HCT116 (cell line): ENCODE data around the gene ABL1. TPM values are rescaled to one million over a fixed set of nuclear protein-coding genes. Genes with fewer than 3 reads are reported as not detected.
A peak's percentile ranks its signal among the peaks of the same experiment; 100 is the strongest.

Source experiments
- ATAC-seq: fragments of 200-7000 bp; cut with Tn5 transposase; 2 replicates; pipeline ENCODE4 v1.9.1; 2020; ENCODE audit warnings: mild to moderate bottlenecking, moderate library complexity
- BruUV-seq: library from RNA; stranded (reverse); fragments of 400-500 nt; replicated peaks from 2 replicates; lab custom pipeline; 2021; lab: Mats Ljungman, UMichigan
- CTCF ChIA-PET: fragments of 300-600 bp; sonication (Branson Sonifier 250); formaldehyde crosslinking; loops from one replicate; lab custom pipeline; 2021; ENCODE audit warnings: antibody characterized with exemption; lab: Charles Lee
- POLR2A ChIA-PET: fragments of 300-600, 350-600 bp; sonication (Branson Sonifier 250); formaldehyde crosslinking; loops from one replicate; lab custom pipeline; 2021; ENCODE audit warnings: antibody characterized with exemption; lab: Charles Lee
- RAD21 ChIA-PET, 2 experiments: fragments of 300-600 bp; sonication (Branson Sonifier 250); formaldehyde crosslinking; loops; one replicate each; lab custom pipeline; 2023; ENCODE audit warnings: low total read pairs in 2 of 2; ENCODE audit not compliant: uncharacterized antibody in 2 of 2, unreplicated experiment in 2 of 2, low non-redundant PET in 1 of 2; lab: Charles Lee
- DNase-seq: peaks from one replicate; pipeline ENCODE4 v3.0.0-alpha.2; 2010; ENCODE audit warnings: low read depth, low spot score
- H2AFZ ChIP-seq: fragments of 200-600 bp; shearing (Covaris generic), sonication (generic); 2 replicates; pipeline ENCODE4 v1.6.1; 2017; ENCODE audit warnings: low read depth, mixed run types, mixed read lengths, antibody characterized with exemption, low read length; ENCODE audit not compliant: poor library complexity, severe bottlenecking
- H3K27ac ChIP-seq: 2 replicates; pipeline ENCODE4 v1.5.1; 2012; ENCODE audit warnings: low read depth, low read length
- H3K27me3 ChIP-seq: fragments of 200-600 bp; sonication (generic); 2 replicates; pipeline ENCODE4 v1.6.1; 2016; ENCODE audit warnings: mixed run types, low read length, mixed read lengths; ENCODE audit not compliant: insufficient read depth
- H3K36me3 ChIP-seq, 2 experiments: fragments of 200-500 bp in 1 of 2; fragments of 200-600 bp in 1 of 2; sonication (Bioruptor generic) in 1 of 2; sonication (generic) in 1 of 2; 2 replicates each; pipeline versions ENCODE4 v1.5.1 to v1.6.1; 2014 to 2016; ENCODE audit warnings: low read length in 2 of 2, inconsistent platforms in 1 of 2, mixed read lengths in 1 of 2, mixed run types in 1 of 2; ENCODE audit not compliant: insufficient read depth in 2 of 2, control insufficient read depth in 1 of 2
- H3K4me1 ChIP-seq, 2 experiments: fragments of 200-600 bp in 1 of 2; sonication (generic) in 1 of 2; 2 replicates each; pipeline versions ENCODE4 v1.5.1 to v1.6.1; 2012 to 2017; ENCODE audit warnings: low read length in 2 of 2, inconsistent platforms in 1 of 2, mild to moderate bottlenecking in 1 of 2, mixed read lengths in 1 of 2, mixed run types in 1 of 2, moderate library complexity in 1 of 2; ENCODE audit not compliant: insufficient read depth in 2 of 2, control insufficient read depth in 1 of 2
- H3K4me2 ChIP-seq: fragments of 200-600 bp; sonication (generic); 2 replicates; pipeline ENCODE4 v1.6.1; 2017; ENCODE audit warnings: mixed run types, low read length, mixed read lengths
- H3K4me3 ChIP-seq, 2 experiments: fragments of 200-600 bp in 1 of 2; sonication (generic) in 1 of 2; replicated peaks in 1 of 2; 2 replicates each; pipeline ENCODE4 v1.5.1; 2011 to 2016; ENCODE audit warnings: low read length in 2 of 2, control low read depth in 1 of 2, low read depth in 1 of 2, mild to moderate bottlenecking in 1 of 2, mixed read lengths in 1 of 2, mixed run types in 1 of 2
- H3K79me2 ChIP-seq: fragments of 200-600 bp; sonication (generic); 2 replicates; pipeline ENCODE4 v1.6.1; 2017; ENCODE audit warnings: mild to moderate bottlenecking, mixed run types, low read length, moderate library complexity, mixed read lengths; ENCODE audit not compliant: insufficient read depth
- H3K9ac ChIP-seq: fragments of 200-600 bp; sonication (generic); 2 replicates; pipeline ENCODE4 v1.6.1; 2016; ENCODE audit warnings: low read length, mixed read lengths
- H3K9me2 ChIP-seq: fragments of 200-600 bp; sonication (generic), shearing (Covaris generic); 2 replicates; pipeline ENCODE4 v1.6.1; 2017; ENCODE audit warnings: mixed run types, mild to moderate bottlenecking, moderate library complexity; ENCODE audit not compliant: insufficient read depth
- H3K9me3 ChIP-seq, 2 experiments: fragments of 200-500 bp in 1 of 2; fragments of 200-600 bp in 1 of 2; sonication (Bioruptor generic) in 1 of 2; sonication (generic) in 1 of 2; 2 replicates each; pipeline ENCODE4 v1.6.1; 2014 to 2017; ENCODE audit warnings: low read length in 2 of 2, mixed read lengths in 2 of 2, inconsistent platforms in 1 of 2, low read depth in 1 of 2, mild to moderate bottlenecking in 1 of 2, mixed run types in 1 of 2, moderate library complexity in 1 of 2; ENCODE audit not compliant: control insufficient read depth in 1 of 2, insufficient read depth in 1 of 2
- H4K20me1 ChIP-seq: fragments of 200-600 bp; sonication (generic), shearing (Covaris generic); 2 replicates; pipeline ENCODE4 v1.6.1; 2017; ENCODE audit warnings: mixed run types, mild to moderate bottlenecking, moderate library complexity; ENCODE audit not compliant: insufficient read depth
- CEBPB ChIP-seq: IDR thresholded peaks from 2 replicates; pipeline ENCODE4 v1.6.1; 2012; ENCODE audit warnings: low read depth
- RAD21 ChIP-seq: IDR thresholded peaks from 2 replicates; pipeline ENCODE4 v1.6.1; 2012; ENCODE audit warnings: low read depth, mild to moderate bottlenecking
- SP1 ChIP-seq: IDR thresholded peaks from 2 replicates; pipeline ENCODE4 v1.6.1; 2012; ENCODE audit warnings: low read depth
- TCF7L2 ChIP-seq: IDR thresholded peaks from 2 replicates; pipeline ENCODE4 v1.7.0; 2011; ENCODE audit warnings: borderline replicate concordance, inconsistent platforms; ENCODE audit not compliant: insufficient read depth, insufficient read length; ENCODE audit errors: extremely low read depth
- ZNF274 ChIP-seq: fragments of 200-500 bp; sonication (Bioruptor generic); IDR thresholded peaks from 2 replicates; pipeline ENCODE4 v1.6.1; 2014; ENCODE audit warnings: mild to moderate bottlenecking, low read depth, low read length, inconsistent platforms
- intact Hi-C: fragments of 100-400 bp; cut with micrococcal nuclease; formaldehyde crosslinking; loops from 2 replicates; pipeline ENCODE4 v1.10.0; 2022
- total RNA-seq: library from RNA; stranded (reverse); gene quantifications from one replicate; pipeline ENCODE4 v1.2.1, GENCODE V29; 2021; ENCODE audit not compliant: unreplicated experiment
- TF ChIP-seq, protein P1 (sequence below), 3 experiments: fragments of 200-600 bp in 1 of 3; sonication (generic) in 1 of 3; IDR thresholded peaks in 2 of 3; conservative IDR thresholded peaks in 1 of 3; 2 replicates each; pipeline ENCODE4 v1.5.1; 2012 to 2017; ENCODE audit warnings: low read depth in 2 of 3, low read length in 2 of 3, antibody characterized with exemption in 1 of 3, borderline replicate concordance in 1 of 3, control low read depth in 1 of 3, mild to moderate bottlenecking in 1 of 3, mixed read lengths in 1 of 3, mixed run types in 1 of 3, moderate library complexity in 1 of 3; ENCODE audit not compliant: insufficient read depth in 1 of 3
- TF ChIP-seq, protein P2 (sequence below): IDR thresholded peaks from 2 replicates; pipeline ENCODE4 v1.6.1; 2012; ENCODE audit warnings: low read depth
- TF ChIP-seq, protein P3 (sequence below): IDR thresholded peaks from 2 replicates; pipeline ENCODE4 v1.6.1; 2011; ENCODE audit warnings: mild to moderate bottlenecking, low read length, moderate library complexity; ENCODE audit not compliant: insufficient replicate concordance; ENCODE audit errors: extremely low read depth

Gene ABL1
- total RNA-seq, 1 experiment from 2014 or later: 54.7 TPM

DNA sequence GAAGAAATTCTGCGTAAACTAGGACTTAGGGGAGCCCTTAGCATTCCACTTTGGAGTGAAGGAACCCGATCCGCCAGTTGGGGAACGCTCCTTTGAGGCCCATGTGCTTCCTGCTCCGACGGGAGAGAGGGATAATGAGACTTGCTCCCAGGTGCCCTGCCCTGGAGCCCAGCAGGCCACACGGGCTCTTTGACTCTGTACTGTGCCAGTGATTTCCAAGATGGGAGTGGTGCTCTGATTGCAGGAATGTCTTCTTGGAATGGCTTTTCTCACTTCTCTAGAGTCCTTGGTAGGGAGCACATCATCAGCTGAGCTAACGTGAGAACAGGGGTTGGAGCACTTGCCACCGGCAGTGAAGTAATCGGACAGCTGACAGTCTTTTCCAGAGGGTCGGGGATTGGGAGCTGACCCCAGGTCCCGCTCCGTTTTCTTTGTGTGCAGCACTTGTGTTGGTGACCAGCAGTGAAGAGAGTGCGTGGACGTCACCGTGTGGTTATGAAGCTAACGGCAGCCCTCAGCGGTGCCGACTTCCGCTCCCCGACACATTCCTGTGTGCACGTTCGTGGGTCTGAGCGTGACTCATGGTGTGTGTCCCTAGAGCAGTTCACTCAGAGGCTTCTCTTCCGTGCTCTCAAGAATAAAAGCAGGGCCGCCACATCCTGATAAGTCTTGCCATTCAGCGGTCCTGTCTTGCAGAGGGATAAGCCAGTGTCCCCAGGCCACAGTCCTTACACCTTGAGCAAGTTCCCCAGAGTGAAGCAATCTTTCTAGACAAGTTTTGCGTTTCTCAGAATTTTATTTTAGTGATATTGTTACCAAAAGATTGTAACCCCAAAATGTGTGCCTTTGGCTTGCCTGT, 25.6 kb downstream of the ABL1 start:
- no peak overlapping the region for H3K4me3 ChIP-seq
- 0 out of 2 replicates have a peak overlapping the region, but pooled peaks have one; percentile 6 for H3K9ac ChIP-seq
- DNase-seq: peak; percentile 26
- H3K27me3 ChIP-seq: no peaks in the 10 kb centered on the region
- POLR2A ChIA-PET: no interaction called here
- H3K4me1 ChIP-seq: peaks cover 3 to 23% of the 10 kb centered on the region in 2 experiments; a peak in 3 of 4 replicates
- no peaks in the 10 kb centered on the region for H3K9me2 ChIP-seq
- H3K79me2 ChIP-seq: peaks cover 15% of the 10 kb centered on the region; the same call in 1 of the 2 replicates
- H2AFZ ChIP-seq: no peak overlapping the region
- TF ChIP-seq, protein P1, sequence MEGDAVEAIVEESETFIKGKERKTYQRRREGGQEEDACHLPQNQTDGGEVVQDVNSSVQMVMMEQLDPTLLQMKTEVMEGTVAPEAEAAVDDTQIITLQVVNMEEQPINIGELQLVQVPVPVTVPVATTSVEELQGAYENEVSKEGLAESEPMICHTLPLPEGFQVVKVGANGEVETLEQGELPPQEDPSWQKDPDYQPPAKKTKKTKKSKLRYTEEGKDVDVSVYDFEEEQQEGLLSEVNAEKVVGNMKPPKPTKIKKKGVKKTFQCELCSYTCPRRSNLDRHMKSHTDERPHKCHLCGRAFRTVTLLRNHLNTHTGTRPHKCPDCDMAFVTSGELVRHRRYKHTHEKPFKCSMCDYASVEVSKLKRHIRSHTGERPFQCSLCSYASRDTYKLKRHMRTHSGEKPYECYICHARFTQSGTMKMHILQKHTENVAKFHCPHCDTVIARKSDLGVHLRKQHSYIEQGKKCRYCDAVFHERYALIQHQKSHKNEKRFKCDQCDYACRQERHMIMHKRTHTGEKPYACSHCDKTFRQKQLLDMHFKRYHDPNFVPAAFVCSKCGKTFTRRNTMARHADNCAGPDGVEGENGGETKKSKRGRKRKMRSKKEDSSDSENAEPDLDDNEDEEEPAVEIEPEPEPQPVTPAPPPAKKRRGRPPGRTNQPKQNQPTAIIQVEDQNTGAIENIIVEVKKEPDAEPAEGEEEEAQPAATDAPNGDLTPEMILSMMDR (IDR thresholded peaks at IDR 0.05 in 2 of 3, conservative IDR thresholded peaks at IDR 0.05 in 1 of 3; ENCODE audit: borderline replicate concordance in 1 of 3, insufficient read depth in 1 of 3, low read depth in 2 of 3, low read length in 2 of 3): no peak
- TF ChIP-seq CEBPB (no peak), SP1 (no peak), TCF7L2 (no peak), ZNF274 (no peak), RAD21 (peak; percentile 43; the same call in 1 of the 2 replicates)
- TF ChIP-seq, protein P2, sequence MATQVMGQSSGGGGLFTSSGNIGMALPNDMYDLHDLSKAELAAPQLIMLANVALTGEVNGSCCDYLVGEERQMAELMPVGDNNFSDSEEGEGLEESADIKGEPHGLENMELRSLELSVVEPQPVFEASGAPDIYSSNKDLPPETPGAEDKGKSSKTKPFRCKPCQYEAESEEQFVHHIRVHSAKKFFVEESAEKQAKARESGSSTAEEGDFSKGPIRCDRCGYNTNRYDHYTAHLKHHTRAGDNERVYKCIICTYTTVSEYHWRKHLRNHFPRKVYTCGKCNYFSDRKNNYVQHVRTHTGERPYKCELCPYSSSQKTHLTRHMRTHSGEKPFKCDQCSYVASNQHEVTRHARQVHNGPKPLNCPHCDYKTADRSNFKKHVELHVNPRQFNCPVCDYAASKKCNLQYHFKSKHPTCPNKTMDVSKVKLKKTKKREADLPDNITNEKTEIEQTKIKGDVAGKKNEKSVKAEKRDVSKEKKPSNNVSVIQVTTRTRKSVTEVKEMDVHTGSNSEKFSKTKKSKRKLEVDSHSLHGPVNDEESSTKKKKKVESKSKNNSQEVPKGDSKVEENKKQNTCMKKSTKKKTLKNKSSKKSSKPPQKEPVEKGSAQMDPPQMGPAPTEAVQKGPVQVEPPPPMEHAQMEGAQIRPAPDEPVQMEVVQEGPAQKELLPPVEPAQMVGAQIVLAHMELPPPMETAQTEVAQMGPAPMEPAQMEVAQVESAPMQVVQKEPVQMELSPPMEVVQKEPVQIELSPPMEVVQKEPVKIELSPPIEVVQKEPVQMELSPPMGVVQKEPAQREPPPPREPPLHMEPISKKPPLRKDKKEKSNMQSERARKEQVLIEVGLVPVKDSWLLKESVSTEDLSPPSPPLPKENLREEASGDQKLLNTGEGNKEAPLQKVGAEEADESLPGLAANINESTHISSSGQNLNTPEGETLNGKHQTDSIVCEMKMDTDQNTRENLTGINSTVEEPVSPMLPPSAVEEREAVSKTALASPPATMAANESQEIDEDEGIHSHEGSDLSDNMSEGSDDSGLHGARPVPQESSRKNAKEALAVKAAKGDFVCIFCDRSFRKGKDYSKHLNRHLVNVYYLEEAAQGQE: no peak
- TF ChIP-seq, protein P3, sequence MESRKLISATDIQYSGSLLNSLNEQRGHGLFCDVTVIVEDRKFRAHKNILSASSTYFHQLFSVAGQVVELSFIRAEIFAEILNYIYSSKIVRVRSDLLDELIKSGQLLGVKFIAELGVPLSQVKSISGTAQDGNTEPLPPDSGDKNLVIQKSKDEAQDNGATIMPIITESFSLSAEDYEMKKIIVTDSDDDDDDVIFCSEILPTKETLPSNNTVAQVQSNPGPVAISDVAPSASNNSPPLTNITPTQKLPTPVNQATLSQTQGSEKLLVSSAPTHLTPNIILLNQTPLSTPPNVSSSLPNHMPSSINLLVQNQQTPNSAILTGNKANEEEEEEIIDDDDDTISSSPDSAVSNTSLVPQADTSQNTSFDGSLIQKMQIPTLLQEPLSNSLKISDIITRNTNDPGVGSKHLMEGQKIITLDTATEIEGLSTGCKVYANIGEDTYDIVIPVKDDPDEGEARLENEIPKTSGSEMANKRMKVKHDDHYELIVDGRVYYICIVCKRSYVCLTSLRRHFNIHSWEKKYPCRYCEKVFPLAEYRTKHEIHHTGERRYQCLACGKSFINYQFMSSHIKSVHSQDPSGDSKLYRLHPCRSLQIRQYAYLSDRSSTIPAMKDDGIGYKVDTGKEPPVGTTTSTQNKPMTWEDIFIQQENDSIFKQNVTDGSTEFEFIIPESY: no peak
- no peaks in the 10 kb centered on the region for H4K20me1 ChIP-seq
- BruUV-seq: no TSS peak
- H3K4me2 ChIP-seq: peak overlapping the region; percentile 40
- H3K9me3 ChIP-seq: no peaks in the 10 kb centered on the region
- peak overlapping the region; percentile 20 for H3K27ac ChIP-seq
- ATAC-seq: peak; percentile 80
- peaks cover 0 to 3% of the 10 kb centered on the region in 2 experiments; a peak in 1 of 4 replicates for H3K36me3 ChIP-seq
- RAD21 ChIA-PET: no interaction called here
- CTCF ChIA-PET: interaction anchor here (1.3 kb wide), 1 partner anchor 9 kb away, joined by 4 read pairs; no protein-coding TSS in a partner anchor
- intact Hi-C loops: no loop called here
